Stimulated activated CD8-positive, alpha-beta memory T cell treated with anti-CD3 and anti-CD28 coated beads, Interleukin-15, amount 100 ng/mL, for 1 hour (primary cell): ENCODE results near the gene NPS.

Experiments used
- DNase-seq: peaks from one replicate; pipeline ENCODE4 v3.0.0-alpha.2; 2020; ENCODE audit warnings: low read depth

Gene NPS, protein sequence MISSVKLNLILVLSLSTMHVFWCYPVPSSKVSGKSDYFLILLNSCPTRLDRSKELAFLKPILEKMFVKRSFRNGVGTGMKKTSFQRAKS

DNA sequence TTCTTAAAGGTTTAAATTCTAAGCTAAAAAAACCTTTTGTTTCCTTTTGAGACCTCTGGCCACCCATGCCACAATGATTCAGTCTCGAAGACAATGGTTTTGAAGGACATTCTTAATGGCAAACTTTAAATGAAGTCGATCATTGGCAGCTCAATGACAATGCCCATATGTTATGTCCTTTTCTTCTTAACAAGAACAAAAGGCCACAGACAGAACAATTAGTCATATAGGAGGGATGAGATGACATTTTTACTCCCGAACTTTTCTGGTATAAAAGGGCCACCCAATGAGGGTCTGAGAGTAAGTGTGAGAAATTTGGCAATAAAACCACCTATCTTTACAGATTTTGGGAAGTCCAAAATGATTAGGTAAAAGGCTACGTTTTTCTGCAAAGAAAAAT lies at the start of gene NPS:
Gene NPS (plus strand): TSS at position 301 of the 400 bp plus-strand sequence. CDS start 60 bp downstream, at position 361.
- no peak for DNase-seq

DNA sequence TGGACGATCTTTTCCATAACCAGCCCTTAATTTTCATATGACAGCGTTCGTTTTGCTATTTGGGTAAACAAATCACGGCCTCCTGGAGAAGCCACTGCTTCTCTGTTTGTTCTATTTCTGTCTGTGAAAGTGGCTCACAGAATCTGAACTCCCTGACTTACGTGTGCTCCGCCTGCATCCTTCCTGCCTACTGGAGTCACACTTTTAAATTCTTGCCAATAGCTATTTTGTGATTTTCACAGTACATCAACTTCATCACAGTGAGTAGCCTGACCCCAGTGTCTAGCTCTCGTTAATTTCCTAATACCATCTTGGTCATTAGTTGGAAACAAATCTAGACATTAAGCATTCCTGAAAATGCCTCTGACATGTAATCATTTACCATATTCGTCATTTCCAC lies 49.0 kb upstream of the NPS start:
- DNase-seq, result no peak

DNA sequence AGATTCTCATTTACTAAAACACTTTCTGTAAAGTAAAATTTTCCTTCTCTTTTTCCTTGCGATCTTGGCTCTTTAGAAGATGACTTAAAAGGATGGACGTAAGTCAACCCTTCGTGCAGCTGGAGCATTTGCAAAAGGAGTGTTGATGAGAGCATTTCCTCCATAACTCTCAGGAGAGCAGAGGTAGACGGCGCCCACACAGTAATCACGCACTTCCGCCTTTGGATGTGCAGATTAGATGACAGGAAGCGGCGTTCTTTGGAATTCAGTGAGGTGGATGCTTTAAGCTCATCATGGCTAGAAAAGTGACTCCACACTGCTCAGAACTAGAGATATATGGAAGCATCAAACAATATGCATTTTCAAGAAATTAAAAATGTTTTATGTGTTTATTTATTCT lies 43.0 kb upstream of the NPS start:
- DNase-seq, result no peak

DNA sequence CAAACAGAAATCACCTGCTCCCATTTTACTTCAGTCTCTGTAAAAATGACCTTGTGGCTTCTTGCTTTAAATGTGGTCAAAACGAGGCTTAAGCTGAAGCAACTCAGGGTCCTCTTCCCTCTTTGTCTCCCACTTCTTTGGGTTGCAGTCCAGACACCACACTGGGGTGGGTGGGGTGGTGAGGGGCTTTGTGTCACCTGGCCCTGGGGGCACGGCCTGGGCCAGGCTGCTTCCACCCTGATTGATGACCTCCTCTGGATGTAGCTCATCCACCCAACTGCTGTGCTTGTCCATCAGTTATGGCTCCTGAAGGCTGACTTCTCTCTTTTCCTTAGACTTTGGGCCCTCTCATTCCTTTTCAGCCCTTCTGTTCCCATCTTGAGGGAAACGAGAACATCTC lies 26.8 kb upstream of the NPS start:
- no peak for DNase-seq

DNA sequence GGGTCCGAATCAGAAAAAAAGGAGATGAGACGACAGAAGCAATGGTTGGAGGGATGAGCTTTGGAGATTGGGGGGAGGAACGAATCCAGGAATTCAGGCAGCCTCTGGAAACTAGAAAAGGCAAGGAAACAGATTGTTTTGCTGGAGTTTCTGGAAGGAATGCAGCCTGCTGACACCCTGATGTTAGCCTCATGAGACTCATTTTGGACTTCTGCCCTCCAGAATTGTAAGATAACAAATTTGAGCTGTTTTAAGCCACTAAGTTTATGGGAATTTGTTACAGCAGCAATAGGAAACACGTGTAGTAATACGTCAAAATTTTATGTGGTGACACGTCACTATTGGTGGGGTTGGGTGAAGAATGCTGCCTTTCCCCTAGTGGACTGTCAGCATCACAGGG lies 25.6 kb upstream of the NPS start:
- DNase-seq, result no peak

DNA sequence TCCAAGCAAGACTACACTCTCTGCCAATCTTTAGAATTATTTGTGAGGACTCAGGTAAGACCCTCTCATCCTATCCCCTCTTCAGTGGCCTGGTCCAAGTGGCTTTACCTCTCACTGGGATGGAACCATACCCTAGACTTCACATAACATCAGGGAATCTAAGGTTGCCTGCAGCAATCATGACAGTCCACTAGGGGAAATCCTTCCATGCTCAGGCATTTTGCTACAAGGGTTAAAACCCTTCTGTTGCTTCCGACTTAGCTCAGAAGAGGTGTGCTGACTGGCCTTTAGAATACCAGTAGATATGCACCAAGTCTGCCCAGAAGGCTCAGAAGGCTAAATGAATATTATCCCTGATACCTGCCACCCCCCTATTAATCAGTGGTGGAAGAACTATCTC lies 24.9 kb upstream of the NPS start:
- DNase-seq, result no peak

DNA sequence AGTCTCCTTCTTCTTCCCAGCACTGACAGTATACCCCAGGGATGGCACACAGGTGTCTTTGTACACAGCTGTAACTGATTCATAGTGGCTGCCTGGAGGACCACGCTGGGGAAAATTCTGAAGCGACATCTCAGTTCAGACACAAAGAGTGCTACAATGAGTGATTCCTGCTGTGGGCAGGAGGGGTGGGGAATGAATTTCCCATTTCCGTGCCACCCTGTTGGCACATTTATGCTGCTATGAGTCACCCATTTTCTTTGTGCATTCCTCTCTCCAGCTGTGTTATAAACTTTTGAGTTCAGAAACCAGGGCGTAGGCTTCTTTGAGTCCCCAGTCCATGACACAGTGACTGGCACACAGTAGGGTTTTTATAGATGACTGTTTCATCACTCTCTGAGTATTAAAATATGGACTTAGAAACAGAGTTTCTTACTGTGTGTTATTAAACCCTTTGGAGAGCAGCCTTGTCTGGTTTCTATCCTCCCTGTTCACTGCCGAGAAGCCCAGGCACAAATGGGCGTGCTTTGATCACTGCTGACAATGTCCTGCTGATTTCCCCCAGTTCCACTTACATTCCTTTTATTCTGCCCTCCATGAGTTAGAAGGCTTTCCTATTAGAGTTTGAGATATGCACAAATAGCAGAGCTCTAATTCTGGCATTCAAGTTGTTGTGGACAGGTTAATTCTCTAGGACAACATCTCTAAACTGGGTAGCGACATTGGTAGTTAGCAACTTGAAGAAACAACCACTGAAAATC lies 24.0 kb upstream of the NPS start:
- no peak for DNase-seq

DNA sequence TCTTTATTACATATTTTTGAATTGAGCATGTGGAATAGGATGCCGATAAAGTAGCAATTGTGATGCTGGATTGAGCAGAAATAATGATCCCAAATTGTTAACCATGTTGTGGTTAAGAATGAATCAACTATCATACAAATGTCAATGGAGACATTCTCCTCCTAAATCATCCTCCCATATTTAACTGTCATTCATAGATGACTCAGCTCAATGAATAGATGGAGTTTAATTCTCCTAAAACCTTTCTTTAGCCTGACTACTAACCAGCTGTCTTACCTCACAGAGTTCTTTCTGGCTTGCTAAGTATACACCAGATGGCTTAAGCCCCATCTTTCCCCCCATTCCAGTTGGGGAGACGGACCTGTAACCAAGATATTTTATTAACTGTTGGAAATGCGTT lies 23.4 kb upstream of the NPS start:
- DNase-seq, result no peak

DNA sequence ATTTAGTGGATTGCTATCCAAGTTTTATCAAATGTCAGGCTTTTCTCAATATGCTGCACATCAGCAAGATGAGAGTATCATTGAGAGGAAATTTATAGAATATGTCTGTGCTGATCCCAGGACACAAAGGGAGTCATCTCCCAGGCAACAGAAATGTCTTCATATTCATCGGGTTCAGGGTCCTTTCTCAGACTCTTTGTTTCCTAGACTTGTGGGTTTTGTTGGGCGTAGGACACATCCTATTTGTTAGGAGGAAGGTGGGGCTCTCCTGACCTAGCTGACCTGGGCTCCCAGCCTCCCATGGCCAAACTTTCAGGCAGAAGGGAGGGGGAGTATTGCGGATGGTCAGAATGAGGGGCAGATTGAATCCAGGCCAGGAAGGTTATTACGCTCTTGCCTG lies 22.9 kb upstream of the NPS start:
- DNase-seq, result no peak

DNA sequence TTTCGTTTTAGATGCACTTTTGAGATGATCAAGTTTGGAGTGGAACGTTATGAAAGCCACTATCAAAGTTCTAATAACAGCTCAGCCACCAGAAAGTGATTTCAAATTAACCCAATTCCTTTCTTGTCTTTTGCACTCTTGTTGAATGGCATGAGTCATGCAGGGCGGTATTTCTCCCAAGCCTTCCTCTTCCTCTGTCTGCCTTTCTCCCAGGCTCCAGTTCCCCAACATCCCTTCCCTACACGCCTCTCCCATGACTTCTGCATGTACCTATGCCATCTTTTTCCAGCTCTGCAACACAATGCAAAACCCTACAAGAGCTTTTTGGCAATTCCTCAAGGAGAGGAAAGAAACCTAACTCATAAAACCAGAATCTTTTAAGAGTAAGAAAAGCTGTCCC lies 21.8 kb upstream of the NPS start:
- no peak for DNase-seq

DNA sequence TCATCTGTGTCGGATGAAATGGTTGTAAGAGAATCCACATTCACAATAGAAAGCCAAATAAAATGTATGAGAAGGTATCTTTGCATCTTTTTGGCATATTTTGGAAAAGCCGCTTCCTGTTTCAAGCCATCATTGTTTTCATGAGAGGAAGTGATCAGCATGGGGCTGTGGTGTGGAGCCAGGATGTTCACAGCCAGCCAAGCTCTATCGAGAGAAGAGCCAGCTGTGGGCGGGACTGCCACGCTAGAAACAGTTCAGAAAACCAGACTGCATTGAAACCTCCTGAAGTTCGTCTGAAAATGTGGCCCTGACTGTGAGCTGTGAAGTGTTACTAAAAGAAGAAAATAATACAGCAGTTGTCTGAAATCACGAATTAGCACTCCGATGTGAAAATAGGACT lies 21.2 kb upstream of the NPS start:
- no peak for DNase-seq

DNA sequence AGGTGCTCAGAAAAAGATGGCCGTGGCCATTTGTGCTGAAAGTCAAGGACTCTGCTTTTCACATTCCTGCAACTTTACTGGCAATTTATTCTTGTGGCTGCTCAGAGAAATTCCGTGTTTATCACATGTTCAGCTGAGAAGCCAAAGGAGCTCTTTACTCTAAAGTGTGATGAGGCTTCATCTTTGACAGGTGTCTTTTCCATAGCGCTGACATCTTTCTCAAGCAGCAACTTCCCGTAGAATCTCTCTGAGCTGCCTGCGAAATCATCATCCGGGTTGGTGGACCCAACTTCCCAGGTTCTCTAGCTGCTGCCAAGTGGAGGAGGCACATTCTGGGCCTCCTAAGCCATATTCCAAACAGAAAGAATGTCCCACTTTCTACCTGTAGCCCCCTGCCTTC lies 16.9 kb upstream of the NPS start:
- DNase-seq, result no peak

DNA sequence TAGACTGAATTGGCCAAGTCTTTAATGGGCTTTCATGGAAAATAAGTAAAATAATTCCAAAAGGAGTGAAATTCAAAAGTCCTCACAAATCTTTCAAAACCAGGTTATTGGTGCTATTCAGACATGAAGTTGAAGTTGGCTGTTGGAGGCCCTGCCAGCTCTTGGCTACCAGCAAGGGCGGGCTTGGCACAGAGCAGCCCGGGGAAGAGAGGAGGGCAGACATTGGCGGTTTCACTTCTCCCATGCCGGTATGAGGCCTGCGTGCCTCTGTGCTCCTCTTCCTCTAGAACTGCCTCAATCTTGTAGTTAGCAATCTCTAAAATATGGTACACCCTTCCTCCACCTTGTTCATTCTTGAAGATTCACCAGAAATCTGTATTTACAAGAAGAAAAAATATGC lies 16.4 kb upstream of the NPS start:
- DNase-seq, result no peak

DNA sequence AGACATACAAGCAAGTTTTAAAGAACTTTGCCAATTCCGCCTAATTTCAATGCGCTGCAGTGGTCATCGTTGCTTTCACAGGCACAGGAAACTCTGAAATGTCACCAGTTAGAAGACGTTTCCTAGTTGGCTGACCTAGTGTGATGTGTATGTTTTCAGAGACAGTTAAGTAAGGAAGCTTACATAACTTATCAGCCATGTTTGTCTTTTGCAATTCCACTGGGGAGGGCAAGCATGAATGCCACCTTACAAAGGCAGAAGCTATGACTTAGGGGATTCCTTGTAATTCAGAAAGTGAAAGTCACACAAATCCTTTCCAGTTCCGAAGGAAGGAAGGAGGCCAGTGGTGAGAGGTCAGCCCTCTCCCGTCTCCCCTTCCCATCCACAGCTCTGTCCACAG lies 15.0 kb upstream of the NPS start:
- no peak for DNase-seq

DNA sequence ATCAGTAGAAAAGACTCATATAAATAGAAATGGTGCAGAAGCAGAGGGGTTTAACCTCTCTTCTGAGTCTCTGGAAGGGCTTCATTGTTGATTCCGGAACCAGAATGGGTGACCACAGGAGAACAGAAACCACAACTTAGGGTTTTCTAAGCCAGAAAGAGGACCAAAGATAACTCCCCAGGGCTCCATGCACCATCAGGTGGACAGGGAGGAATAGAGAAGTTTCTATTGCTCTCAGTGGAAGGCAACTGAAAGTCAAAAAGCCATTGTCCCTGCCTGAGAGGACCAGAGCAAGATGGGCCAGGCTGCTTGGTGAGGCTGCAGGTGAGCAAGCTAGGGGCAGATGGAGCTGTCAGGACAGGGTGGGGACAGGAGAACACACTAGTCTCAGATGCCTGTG lies 14.6 kb upstream of the NPS start:
- DNase-seq, result no peak

DNA sequence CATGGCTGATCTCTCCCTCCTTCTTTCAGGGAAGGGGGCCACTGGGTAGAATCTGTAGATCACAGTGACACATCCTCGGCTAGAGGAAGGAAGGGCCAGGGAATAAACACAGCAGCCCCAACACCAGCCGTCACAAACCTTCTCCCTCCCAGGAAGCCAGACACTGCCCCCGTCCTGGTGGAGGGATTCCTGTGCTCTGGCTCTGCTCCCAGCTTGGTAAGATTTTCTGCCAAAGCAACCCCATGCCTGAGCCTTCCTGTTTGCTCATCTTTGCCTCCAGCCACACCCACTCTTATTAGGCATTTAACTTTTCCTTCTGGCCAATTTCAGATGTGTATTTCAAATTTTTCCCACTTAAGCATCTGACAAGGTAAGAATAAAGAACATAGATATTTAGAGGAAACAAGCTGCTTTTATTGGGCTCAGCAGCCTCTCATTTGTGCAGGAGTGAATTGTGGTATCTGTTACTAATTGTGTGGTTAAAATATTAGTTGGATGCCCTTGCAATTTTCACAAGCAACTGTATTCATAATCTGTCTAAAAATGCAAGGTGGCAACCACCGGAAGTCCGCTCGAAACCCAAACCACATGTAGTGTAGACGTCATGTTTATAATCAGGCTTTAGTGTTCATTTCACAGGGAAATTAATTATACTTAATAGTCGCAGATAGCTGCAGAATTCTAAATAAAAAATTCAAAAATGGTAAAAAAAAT lies 13.2 kb upstream of the NPS start:
- no peak for DNase-seq

DNA sequence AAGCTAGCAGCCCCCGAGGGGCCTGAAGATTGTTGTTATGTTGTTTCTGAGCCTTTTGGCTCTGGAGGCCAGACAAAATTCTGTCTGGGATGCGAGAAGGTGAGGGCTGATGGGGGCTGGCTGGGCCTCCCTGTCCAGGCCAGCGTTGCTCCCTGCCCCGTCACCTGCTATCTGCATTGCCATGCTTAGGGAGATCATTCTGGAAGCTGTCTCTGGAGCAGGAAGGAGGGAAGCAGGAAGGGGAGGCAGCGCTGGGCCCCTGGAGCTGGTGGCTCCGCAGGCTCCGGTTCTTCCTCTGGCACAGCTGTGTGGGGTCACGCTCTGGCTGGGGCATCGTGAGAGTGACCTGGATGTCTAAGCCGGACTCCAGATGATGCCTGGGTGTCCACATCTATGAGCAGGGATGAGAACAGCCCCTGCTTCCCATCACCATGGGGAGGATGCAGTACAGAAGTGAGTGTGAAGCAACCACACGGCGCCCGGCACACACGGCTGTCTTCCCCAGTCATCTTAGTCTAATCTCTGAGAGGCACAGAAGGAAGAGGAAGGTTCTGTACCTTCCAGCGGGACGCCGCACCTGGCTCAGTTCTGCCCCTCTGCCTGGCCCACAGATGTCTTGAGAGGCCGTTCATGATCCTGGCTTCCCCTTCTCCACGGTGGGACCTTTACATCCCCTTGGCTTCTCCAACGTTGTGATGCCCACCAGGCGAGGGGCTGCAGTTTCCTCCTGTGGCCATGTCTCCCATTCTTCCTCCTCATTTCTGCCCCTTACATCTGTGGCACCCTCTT lies 11.9 kb upstream of the NPS start:
- no peak for DNase-seq

DNA sequence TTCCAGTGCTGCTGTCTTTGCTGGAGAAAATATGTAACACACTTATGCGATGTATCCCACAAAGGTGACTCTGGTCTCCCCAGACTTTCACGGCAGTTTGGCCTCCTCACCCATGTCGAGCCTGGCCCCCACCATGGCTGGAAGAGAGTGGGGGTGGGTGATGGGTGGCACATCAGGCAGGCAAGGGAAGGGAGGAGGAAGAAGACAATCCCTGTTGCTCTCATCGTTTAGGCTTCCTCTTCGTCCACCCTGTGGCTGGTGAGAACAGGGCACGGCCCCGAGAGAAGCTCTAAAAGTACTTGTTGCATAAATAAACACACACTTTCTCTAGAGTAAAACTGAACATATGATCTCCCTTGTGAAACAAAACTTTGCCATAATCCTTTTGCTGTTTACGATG lies 11.2 kb upstream of the NPS start:
- DNase-seq, result no peak

DNA sequence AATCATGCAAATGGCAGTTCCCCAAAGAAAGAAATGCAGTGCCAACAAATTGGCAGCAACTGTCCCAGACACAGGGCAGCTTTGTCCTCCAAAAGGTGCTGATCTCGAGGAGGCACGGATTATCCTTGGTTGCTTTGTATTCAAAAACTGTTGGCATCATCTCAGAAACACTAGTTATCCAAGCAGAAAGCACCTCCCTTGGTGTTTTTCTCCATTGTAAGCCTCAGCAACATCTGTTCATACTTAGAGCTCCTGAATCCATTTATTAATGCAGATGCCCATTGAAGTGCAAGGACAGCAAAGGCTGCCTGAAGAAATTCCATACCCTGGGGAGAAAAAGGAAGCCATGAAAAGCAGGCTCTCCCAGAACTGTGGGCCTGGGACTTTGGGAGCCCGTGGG lies 1.1 kb upstream of the NPS start:
- DNase-seq, result no peak

DNA sequence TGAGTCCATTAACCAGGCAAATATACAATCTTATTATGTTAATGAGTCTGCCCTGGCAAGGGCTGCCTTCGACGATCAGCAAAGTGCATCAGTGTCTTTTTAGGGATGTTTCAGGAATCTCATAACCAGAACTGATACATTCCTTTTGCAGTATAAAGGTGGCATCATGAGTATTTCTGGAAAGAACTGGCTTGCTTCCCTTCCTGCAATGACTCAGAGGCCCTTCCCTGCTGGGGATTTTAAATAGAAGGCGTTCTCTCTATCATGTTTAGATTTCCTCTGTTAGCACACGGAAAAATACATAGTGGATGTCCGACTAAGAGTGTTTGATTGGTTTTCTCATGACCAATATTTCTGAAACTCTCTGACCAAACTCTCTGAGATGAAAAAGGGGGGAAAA lies 1.8 kb downstream of the NPS start:
- DNase-seq, result no peak

DNA sequence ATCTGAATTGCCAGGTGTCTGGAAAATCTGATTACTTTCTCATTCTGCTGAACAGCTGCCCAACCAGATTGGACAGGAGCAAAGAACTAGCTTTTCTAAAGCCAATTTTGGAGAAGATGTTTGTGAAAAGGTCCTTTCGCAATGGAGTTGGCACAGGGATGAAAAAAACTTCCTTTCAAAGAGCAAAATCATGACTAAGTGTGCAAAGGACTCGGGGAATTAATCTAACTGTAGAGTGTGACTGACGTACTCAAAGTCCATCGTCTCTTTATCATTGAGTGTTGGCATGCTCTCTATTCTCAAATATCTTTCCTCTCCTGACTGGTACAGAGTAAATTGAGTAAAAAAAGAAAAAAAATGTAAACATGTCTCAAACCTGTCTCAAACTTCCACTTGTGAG lies 3.3 kb downstream of the NPS start:
- no peak for DNase-seq

DNA sequence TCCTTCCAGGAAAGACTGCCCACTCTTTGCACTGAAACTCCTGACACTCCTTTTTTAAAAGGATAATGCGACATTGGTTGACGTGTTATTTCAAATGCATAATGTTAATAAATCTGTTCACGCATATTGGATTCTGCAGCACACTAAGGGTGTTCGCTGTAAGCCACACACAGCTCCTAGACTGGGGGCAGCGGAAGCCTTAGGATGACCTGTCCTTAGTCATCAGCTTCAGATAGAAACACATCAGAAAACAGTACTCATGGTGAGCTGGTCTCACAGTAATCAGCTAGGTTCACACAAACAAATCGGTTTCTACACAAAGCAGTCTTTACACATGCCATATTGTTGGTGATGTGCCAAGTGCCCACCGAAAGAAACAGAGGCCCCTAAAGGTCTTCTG lies 4.3 kb downstream of the NPS start:
- no peak for DNase-seq

DNA sequence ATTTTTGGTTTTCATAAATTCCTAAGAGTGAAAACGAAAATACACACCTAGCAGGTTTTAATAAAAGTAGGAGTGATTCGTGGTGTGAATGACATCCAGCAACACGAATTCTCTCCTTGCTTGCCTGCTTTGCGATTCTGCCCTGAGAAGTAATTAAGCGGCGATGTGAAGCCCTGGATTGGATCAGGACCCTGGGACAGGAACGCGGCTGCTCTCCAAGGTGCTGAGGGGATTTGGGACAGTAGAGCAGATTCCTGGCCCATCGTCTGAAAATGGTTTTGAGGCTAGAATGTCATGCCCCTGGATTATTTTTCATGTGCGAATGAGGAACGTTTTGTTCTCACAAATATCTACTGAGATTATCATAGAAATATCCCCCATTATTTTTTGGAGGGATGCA lies 7.8 kb downstream of the NPS start:
- DNase-seq, result no peak
